Measurements from ENCODE around the gene ENPP1. TPM values are rescaled to one million over a fixed set of nuclear protein-coding genes. Genes with fewer than 3 reads are reported as not detected.

ENPP1 gene
- total RNA-seq, 1 experiment from 2014 or later, result 29.7 TPM

GRCh38 chr6:131828080-131828479, 20.3 kb downstream of the ENPP1 start (continued):
- TF ChIP-seq ZNF396 (CRISPR knock-in tag; IDR thresholded peaks at IDR 0.05; ENCODE audit: borderline replicate concordance) (no peak), MAX (CRISPR knock-in tag; IDR thresholded peaks at IDR 0.05) (no peak), IRF2 (CRISPR knock-in tag; IDR thresholded peaks at IDR 0.05; ENCODE audit: borderline replicate concordance, low read depth) (no peak), OVOL2 (CRISPR knock-in tag; IDR thresholded peaks at IDR 0.05; ENCODE audit: borderline replicate concordance) (no peak), ELF4 (CRISPR knock-in tag; IDR thresholded peaks at IDR 0.05; ENCODE audit: low read depth) (no peak), MYBL2 (CRISPR knock-in tag; IDR thresholded peaks at IDR 0.05) (no peak)

- CTCF ChIA-PET, result no interaction called here
- TF ChIP-seq ELF4 (CRISPR knock-in tag; IDR thresholded peaks at IDR 0.05; ENCODE audit: low read depth) (no peak), HMGXB4 (CRISPR knock-in tag; IDR thresholded peaks at IDR 0.05) (no peak), GRHL2 (CRISPR knock-in tag; IDR thresholded peaks at IDR 0.05; ENCODE audit: insufficient replicate concordance, severe bottlenecking) (no peak), NR2C2 (CRISPR knock-in tag; IDR thresholded peaks at IDR 0.05) (no peak), GABPB1 (CRISPR knock-in tag; IDR thresholded peaks at IDR 0.05) (no peak), TEAD1 (CRISPR knock-in tag; IDR thresholded peaks at IDR 0.05) (no peak), ZNF425 (CRISPR knock-in tag; conservative IDR thresholded peaks at IDR 0.05) (no peak), ZNF532 (CRISPR knock-in tag; IDR thresholded peaks at IDR 0.05; ENCODE audit: borderline replicate concordance) (no peak), TP53 (CRISPR knock-in tag; IDR thresholded peaks at IDR 0.05) (no peak), ZBTB43 (CRISPR knock-in tag; IDR thresholded peaks at IDR 0.05) (no peak), ZNF317 (CRISPR knock-in tag; IDR thresholded peaks at IDR 0.05; ENCODE audit: borderline replicate concordance, low read depth) (no peak), E2F1 (CRISPR knock-in tag; IDR thresholded peaks at IDR 0.05) (no peak), ATF2 (CRISPR knock-in tag; IDR thresholded peaks at IDR 0.05; ENCODE audit: borderline replicate concordance, low read depth) (no peak), EMX1 (CRISPR knock-in tag; IDR thresholded peaks at IDR 0.05) (no peak), GTF2I (CRISPR knock-in tag; conservative IDR thresholded peaks at IDR 0.05) (no peak), RORB (CRISPR knock-in tag; IDR thresholded peaks at IDR 0.05) (no peak), MYBL2 (CRISPR knock-in tag; IDR thresholded peaks at IDR 0.05) (no peak), ZNF416 (CRISPR knock-in tag; IDR thresholded peaks at IDR 0.05) (no peak), NFE2L1 (CRISPR knock-in tag; IDR thresholded peaks at IDR 0.05) (no peak), CREB1 (CRISPR knock-in tag; IDR thresholded peaks at IDR 0.05) (no peak)
Observed at GRCh38 chr6:131828951-131829350, 21.1 kb downstream of the ENPP1 start.

More at GRCh38 chr6:131828951-131829350, 21.1 kb downstream of the ENPP1 start:
- POLR2A ChIA-PET, result no interaction called here
- Mint-ChIP-seq H3K36me3 (peaks cover 13% of the 10 kb centered on the region; the same call in 1 of the 2 replicates), H3K4me1 (peaks cover 6% of the 10 kb centered on the region), H3K4me3 (no peak overlapping the region), H3K27ac (no peak overlapping the region), H3K9me3 (0 out of 2 replicates have a peak, but pooled peaks cover 4% of the 10 kb centered on the region), H3K27me3 (ENCODE audit: low read depth) (no peaks in the 10 kb centered on the region)
- no peak for DNase-seq (ENCODE audit: low spot score)
- ATAC-seq, result no peak

Data from WTC11 (cell line).